HG03521 (cell line): ENCODE measurements around the gene SCIN.
"Not testable (repeated sequence)": the region's sequence is repeated elsewhere in the genome, so short reads cannot be mapped to it uniquely, and the experiment has no call there.

ENCODE experiments used
- ATAC-seq: cut with Tn5 transposase; IDR thresholded peaks from one replicate; pipeline ENCODE4 v1.9.1; 2021; ENCODE audit warnings: mild to moderate bottlenecking, moderate library complexity; ENCODE audit not compliant: unreplicated experiment

The SCIN gene

DNA sequence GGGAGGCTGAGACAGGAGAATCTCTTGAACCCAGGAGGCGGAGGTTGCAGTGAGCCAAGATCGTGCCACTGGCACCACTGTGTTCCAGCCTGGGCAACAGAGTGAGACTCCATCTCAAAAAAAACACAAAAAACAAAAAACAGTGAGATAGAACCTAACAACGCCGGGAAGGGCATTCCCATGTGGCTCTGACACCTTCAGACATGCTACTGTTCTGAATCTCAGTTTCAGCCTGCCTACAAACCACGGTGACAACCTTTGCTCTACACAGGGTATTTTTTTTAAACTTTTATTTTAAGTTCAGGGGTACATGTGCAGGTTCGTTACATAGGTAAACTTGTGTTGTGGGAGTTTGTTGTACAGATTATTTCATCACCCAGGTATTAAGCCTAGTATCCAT, 74.7 kb downstream of the SCIN start:
- not testable (repeated sequence) for ATAC-seq

DNA sequence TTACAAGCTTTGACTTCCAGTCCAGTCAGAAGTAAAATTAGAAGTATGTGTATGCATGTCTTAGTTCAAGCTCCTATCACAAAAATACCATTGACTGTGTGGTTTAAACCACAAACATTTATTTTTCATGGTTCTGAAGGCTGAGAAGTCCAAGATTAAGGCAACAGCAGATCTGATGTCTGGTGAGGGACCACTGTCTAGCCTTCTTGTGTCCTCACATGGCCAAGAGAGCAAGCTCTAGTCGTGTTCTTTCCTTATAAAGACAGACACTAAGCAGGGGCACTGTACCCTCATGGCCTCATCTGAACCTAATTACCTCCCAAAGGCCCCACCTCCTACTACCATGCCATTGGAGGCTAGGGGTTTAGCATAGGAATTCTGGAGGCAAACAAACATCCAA, 75.6 kb downstream of the SCIN start:
- ATAC-seq = no peak

DNA sequence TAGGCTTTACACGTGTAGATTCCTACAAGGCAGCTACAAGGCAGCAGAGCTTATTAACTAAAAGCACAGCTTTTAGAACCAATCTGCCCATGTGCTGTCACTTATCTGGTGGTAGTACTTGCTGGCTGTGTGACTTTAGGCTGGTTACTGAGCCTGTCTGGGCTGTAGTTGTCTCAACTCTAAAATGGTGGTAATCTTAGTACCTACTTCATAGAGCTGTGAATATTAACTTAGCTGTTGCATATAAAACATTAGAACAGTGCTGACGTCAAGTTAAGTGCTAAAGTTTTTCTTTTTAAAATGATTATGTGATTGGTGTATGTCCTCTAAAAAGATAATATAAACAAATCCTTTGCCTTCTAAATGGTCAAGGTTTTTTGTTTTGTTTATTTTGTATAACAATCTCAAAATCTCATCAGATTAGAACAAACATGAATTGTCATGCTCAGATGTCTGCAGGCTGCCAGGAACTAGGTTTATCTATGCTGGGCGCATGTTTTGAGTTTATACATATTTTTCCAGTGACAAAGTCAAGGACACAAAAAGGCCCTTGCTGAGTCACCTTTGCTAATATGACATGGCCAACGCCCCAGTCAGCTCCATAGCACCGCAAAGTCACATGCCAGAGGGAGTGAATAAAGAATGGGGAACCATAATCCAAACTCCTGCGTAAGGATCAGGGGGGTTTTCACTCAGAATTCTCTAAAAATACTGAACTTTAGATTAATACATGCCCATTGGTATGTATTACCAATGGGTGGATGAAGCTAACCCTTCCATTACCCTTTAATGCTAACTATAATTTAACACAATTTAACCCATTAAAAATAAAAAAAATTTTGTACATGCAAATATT, 77.1 kb downstream of the SCIN start:
- ATAC-seq = no peak

DNA sequence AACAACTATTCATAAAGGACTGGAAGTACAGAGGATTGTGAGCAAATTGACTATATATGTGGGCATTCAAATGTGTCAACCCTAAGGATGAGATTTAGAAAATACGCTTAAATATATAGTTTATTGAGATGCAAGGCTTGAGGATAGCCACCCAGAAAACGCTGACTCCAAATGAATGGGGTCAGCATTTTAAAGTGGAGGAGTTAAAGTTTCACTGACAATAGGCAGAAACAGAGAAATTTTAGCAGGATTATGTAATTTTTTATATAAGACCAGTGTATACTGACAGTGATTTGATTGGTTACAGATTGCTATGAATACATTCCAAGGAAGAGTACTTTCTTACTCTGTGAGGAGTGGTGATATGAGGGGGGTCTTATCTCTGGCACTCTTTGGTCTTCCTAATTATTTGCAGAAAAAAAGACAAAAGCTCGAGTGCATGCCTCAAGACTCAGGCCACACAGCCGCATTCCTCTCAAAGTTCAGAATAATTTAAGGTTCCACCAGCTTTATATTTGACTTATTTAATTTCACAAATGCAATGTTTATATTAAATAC, 78.3 kb downstream of the SCIN start:
- no peak for ATAC-seq

DNA sequence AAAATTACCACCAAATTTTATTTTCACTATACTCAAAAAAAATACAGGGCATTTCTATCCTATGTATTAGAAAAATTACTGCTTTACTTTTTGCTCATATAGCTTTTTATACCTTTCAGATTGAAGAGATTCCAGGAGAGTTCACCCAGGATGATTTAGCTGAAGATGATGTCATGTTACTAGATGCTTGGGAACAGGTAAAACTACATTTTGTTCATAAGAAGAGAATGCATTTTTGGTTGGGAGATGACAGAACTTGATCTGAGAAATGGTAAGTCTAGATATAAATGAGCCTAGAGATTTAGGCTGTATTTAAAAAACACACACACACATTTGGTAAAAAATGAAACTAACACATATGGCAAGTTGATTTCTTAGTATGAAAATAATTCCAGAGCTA, 78.8 kb downstream of the SCIN start:
- no peak for ATAC-seq

DNA sequence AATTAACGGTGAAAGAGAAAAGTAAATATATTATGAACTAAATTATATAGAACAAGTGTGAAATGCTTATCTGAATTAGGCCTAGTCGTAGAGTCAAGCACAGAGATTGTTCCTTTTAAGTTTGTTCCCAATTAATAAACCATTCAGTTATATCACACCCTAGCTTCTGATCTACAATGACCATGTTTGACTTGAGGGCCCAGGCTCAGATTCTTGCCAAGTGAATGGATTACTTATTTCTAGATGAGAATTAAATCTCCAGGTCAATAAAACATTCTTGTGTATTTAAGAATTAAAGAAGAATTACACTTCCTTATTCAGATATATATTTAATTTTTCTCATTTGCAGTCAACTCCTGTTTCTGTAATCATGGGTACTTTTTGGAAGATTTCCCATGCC, 79.6 kb downstream of the SCIN start:
- no peak for ATAC-seq

DNA sequence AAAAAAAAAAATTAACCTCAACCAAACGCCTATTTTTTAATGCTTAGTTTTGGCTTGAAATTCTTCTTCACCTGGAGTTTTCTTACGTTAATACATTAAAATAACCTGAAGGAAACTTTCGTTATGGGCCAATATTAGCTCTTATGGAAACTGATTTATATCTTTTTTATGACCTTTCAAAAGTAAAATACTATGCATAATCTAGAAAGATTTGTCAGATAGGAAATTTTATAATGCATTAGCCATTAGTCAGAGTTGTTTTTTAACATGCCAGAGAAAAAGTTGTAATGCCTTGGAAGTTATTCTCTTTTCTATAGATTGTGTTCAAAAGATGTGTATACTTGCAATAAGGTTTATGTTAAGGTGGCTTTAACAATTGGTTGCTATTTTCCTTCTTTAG, 82.6 kb downstream of the SCIN start:
- ATAC-seq = no peak

DNA sequence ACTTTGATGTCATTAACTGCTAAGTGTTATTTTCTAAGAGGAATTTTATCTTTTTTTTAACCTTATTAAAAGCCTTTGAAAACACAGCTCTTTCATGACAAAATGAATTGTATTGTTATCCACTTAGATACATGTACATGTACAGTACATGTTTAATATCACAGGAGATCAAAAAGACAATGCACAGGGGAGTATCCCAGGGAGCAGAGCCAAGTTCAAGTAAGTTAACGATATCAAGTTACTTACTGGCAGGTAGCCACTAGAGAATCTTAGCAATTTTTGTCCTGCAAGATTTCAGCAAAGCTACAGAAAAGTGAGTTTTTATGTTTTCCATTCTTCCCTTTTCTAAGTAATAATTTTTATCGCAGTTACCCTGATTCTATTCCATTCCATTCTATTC, 83.0 kb downstream of the SCIN start:
- ATAC-seq = no peak

DNA sequence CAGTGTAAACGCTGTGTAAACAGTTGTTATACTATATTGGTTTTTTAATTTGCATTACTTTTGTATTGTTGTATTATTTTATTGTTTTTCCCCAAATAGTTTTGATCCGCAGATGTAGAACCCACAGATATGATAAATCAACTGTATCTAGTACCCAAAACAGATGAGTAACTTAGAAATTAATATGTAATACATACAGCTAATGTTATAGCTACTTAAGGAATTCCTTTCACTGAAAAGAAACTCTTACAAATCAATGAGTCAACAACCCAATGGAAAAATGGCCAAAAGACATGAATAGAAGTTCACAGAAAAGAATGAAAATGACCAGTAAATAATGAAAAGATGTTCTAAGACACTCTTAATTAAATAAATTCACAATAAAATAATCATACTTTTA, 84.6 kb downstream of the SCIN start:
- ATAC-seq = no peak

DNA sequence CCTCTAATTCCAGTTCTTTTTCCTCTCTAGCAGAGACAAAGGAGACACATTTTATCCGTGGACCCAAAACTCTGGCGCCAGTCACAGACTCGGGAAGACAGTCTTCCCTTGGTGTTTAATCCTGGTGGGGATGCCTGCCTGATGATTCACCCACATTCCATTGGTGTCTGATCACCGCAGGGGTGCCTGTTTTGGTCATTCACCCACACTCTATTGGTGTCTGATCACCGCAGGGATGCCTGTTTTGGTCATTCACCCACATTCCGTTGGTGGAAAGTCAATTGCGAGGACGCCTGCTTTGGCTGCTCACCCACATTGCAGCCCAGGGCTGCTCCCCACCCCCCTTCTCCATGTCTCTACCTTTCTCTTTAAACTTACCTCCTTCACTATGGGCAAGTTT, 89.9 kb downstream of the SCIN start:
- ATAC-seq = not testable (repeated sequence)

DNA sequence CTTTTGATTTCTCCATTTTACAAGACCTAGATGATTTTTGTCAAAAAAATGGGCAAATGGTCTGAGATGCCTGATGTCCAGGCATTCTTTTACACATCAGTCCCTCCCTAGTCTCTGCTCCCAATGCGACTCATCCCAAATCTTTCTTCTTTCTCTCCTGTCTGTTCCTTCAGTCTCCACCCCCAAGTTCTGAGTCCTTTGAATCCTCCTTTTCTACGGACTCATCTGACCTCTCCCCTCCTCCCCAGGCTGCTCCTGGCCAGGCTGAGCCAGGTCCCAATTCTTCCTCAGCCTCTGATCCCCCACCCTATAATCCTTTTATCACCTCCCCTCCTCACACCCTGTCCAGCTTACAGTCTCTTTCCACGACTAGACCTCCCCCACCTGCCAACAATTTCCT, 90.5 kb downstream of the SCIN start:
- not testable (repeated sequence) for ATAC-seq

DNA sequence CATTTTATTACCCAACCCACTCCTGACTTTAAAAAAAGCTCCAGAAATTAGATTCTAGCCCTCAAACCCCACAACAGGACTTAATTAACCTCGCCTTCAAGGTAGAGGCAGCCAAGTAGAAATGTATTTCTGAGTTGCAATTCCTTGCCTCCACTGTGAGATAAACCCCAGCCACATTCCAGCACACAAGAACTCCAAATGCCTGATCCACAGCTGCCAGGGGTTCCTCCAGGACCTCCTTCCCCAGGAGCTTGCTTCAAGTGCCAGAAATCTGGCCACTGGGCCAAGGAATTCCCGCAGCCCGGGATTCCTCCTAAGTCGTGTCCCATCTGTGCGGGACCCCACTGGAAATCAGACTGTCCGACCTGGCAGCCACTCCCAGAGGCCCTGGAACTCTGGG, 91.1 kb downstream of the SCIN start:
- no peak for ATAC-seq

DNA sequence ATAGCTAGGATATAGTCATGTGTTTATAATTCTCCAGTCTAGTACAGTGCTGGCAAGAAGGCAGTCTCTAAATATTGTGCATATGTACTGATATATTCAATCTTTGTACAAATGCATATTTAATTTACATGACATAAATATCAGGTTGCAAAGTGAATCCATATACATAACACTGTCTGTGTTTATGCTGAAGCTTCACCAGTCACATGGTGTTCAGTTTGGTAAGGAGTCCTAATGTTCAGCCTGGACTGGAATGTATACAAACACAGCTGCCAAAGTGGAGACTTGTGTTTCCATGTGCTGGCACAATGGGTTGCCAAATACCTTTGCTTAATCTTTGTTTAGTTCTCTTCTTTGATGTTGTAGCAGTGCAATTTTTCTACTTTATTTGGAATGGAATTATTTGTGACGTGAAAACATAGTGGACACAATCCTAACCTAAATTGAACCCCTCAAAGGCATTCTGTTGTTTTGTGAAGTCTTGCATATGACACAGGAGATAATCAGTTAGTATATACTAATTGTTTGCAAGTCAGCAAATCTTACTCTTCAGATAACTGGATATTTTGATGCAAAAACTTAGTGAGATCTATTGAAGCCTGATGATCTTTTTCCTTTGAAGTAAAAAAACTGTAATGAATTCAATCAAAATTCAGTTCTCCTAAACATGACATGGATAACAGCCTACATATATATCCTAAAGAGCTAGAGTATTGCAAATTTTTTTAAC, 99.6 kb downstream of the SCIN start:
- ATAC-seq = no peak

DNA sequence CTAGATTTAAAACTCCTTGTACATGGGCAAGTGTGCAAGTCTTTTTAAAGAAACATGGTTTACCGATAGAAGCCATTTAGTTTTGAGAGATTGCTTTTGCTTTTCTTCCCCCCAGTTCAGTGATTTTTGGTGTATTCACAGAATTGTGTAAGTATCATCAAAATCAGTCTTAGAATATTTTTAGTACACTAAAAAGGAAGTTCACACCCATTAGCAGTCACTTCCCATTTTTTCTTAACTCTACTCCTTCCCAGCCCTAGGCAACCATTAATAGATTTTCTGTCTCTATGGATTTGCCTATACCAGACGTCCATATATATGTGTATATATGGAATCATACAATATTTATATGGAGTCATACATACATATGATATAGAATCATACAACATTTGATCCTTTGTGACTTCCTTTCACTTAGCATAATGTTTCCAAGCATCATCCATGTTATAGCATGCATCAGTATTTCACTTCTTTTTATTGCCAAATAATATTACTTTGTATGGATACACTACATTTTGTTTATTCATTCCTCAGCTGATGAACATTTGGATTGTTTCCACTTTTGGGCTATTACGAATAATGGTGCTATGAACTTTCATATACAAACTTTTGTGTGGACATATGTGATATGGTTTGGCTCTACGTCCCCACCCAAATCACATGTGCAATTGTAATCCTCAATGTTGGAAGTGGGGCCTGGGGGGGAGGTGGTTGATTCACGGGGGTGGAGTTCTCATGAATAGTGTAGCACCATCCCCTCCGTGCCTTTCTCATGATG, 100.4 kb downstream of the SCIN start:
- ATAC-seq = no peak

DNA sequence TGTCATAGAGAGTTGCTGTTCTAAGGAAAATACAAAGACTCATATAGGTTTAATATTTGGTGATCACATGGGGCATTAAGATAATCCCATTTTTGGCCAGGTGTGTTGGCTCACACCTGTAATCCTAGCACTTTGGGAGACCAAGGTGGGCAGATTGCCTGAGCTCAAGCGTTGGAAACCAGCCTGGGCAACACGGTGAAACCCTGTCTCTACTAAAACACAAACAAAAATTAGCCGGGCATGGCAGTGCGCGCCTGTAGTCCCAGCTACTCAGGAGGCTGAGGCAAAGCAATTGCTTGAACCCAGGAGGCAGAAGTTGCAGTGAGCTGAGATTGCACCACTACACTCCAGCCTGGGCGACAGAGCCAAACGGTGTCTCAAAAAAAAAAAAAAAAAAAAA, 102.9 kb downstream of the SCIN start:
- not testable (repeated sequence) for ATAC-seq

DNA sequence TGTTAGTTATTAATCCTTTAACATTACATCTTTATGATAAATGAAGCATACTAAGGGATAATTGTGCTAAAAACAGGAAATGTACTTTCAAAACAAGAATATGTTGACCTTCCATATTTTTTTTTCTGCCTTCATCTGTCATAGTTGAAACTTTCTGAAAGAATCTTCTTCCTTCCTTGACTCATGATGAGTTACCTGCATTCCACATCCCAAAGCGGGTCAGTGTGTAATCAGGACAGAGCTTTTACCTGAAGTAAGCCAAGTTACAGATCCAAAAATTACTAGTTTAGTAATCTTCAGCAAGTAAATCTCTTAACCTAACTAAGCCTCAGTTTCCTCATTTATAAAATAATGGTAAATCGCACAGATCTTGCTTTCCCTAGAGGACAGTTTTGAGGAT, 103.5 kb downstream of the SCIN start:
- ATAC-seq = no peak

DNA sequence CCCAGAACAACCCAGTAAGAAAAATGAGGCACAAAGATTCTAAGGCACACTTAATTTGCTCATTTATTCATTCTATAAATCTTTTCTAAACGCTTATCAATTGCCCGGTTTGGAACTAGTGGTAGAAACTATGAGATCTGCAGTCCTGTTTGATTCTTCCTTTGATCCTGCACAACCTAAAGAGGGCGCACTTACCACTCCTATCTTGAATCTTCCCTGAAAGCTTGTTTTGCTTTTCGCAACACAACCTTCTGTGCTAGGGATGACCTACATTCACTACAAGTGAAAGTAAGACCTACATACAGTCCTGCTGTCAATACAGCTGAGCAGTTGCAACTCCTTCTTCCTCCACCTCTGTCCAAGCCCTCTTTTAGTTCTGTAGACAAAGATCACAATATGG, 104.3 kb downstream of the SCIN start:
- no peak for ATAC-seq

DNA sequence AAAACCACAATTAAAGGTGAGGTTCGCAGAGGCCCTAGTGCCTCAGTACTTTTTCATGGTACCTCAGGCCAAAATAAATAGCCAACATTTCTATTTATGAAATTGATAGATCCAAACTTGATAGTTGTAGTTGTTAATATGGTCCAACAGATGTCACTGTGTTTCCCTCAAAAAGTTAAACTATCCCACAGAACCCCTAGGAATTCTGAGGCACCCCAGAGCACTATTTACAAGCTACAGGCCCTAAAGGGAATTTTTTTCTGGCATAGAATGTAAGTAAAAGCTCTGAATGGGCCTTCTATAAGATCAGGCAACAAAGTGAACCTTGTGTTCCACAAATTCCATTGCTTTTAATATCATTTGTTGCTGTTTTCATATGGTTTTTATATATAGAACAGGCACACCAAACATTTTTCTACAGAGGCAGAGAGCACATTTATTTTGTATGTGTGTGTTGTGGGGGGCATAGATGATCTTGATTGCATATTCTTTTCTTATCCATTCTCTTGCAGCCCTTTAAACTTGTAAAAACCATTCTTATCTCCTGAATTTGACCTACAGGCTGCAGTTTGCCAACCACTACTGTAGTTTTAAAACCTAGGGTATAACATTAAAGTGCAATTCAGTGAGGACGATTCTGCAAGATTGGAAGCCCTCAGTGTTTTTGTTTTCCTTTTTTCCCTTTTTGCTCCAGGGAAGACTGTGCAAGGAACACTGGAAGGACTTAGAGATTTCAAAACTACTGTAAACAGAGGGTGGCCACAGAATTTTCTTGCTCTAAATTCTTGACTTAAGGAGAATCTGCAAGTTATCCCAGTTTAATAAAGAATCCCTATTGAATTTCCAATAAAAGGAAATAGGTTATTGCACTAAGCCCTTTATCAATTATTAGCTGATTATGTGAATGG, 113.4 kb downstream of the SCIN start:
- no peak for ATAC-seq

DNA sequence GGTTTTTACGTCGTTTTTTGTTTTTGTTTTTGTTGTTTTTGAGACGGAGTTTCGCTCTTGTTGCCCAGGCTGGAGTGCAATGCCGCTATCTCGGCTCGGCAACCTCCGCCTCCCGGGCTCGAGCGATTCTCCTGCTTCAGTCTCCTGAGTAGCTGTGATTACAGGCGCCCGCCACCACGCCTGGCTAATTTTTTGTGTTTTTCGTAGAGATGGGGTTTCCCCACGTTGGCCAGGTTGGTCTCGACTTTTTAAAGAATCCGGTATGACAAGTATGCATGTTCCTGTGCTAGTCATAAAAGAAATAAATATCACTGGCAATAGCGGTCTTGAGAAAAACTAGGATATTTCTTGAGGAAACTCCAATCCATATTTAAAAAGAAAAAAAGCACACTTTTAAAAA, 114.2 kb downstream of the SCIN start:
- no peak for ATAC-seq

DNA sequence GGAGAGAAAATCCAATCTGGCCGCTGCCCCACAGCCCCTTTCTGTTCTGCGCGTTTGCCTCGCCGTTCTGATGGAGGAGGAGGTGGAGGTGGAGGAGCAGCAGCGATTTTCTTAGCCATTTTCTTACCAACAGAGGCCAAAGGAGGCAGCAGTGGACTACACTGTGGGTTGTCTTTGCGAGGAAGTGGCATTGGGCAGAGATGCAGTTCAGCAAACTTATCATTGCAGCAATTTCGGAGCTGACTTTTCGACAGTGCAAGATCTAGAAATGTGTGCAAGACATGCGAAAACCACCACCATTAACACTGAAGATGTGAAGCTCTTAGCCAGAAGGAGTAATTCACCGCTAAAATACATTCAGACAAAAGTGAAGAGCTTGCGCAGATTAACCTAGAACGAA, 115.0 kb downstream of the SCIN start:
- ATAC-seq = no peak
